OCI-LY1 (cell line): Measurements from ENCODE around the gene THUMPD2.

ENCODE experiments used
- H2AFZ ChIP-seq: fragments of 200-600 bp; sonication (generic), shearing (Covaris generic); 2 replicates; pipeline ENCODE4 v1.6.0; 2014; ENCODE audit warnings: antibody characterized with exemption, mild to moderate bottlenecking, low read length
- H3F3A ChIP-seq: fragments of 200-600 bp; sonication (generic), shearing (Covaris generic); 2 replicates; pipeline ENCODE4 v1.6.0; 2014; ENCODE audit warnings: mild to moderate bottlenecking, antibody characterized with exemption, low read length, moderate library complexity; ENCODE audit not compliant: insufficient read depth
- H3K27ac ChIP-seq: fragments of 200-600 bp; sonication (generic); 2 replicates; pipeline ENCODE4 v1.5.1; 2014; ENCODE audit warnings: low read length, mixed run types, mild to moderate bottlenecking, low read depth; ENCODE audit not compliant: poor library complexity, severe bottlenecking
- H3K27me3 ChIP-seq: fragments of 200-600 bp; sonication (generic); 2 replicates; pipeline ENCODE4 v1.6.0; 2014; ENCODE audit warnings: antibody characterized with exemption, mild to moderate bottlenecking, low read length, moderate library complexity; ENCODE audit not compliant: insufficient read depth
- H3K36me3 ChIP-seq: fragments of 200-600 bp; sonication (generic); 2 replicates; pipeline ENCODE4 v1.6.1; 2014; ENCODE audit warnings: mild to moderate bottlenecking, antibody characterized with exemption, low read length, moderate library complexity, mixed read lengths; ENCODE audit not compliant: insufficient read depth
- H3K4me1 ChIP-seq: fragments of 200-600 bp; sonication (generic); 2 replicates; pipeline ENCODE4 v1.5.1; 2014; ENCODE audit warnings: mild to moderate bottlenecking, low read length, moderate library complexity; ENCODE audit not compliant: insufficient read depth, severe bottlenecking
- H3K4me2 ChIP-seq: fragments of 200-600 bp; sonication (generic), shearing (Covaris generic); 2 replicates; pipeline ENCODE4 v1.6.1; 2014; ENCODE audit warnings: low read length
- H3K4me3 ChIP-seq: fragments of 200-600 bp; sonication (generic); 2 replicates; pipeline ENCODE4 v1.5.1; 2014; ENCODE audit warnings: low read length, low read depth, mild to moderate bottlenecking, mixed read lengths; ENCODE audit not compliant: poor library complexity, severe bottlenecking
- H3K79me2 ChIP-seq: fragments of 200-600 bp; shearing (Covaris generic); 2 replicates; pipeline ENCODE4 v1.6.1; 2016; ENCODE audit warnings: mixed run types, low read length, mixed read lengths; ENCODE audit not compliant: insufficient read depth
- H3K9ac ChIP-seq: fragments of 200-600 bp; sonication (generic), shearing (Covaris generic); 2 replicates; pipeline ENCODE4 v1.6.1; 2014; ENCODE audit warnings: mild to moderate bottlenecking, low read length, mixed read lengths
- H3K9me2 ChIP-seq: fragments of 200-600 bp; sonication (generic), shearing (Covaris generic); 2 replicates; pipeline ENCODE4 v1.6.1; 2014; ENCODE audit warnings: low read depth, mild to moderate bottlenecking, low read length, mixed read lengths
- H3K9me3 ChIP-seq: fragments of 200-600 bp; shearing (Covaris generic); 2 replicates; pipeline ENCODE4 v1.6.1; 2014; ENCODE audit warnings: low read length, mixed read lengths
- H4K20me1 ChIP-seq: fragments of 200-600 bp; sonication (generic), shearing (Covaris generic); 2 replicates; pipeline ENCODE4 v1.6.0; 2016; ENCODE audit warnings: mild to moderate bottlenecking, low read length; ENCODE audit not compliant: insufficient read depth
- CTCF ChIP-seq: fragments of 200-600 bp; sonication (generic), shearing (Covaris generic); IDR thresholded peaks from 2 replicates; pipeline ENCODE4 v1.5.1; 2017; ENCODE audit warnings: mild to moderate bottlenecking, antibody characterized with exemption, low read length, moderate library complexity, mixed read lengths
- EZH2 ChIP-seq: fragments of 200-600 bp; sonication (generic), shearing (Covaris generic); IDR thresholded peaks from 2 replicates; pipeline ENCODE4 v1.8.0; 2017; ENCODE audit warnings: borderline replicate concordance, mixed run types, mild to moderate bottlenecking, antibody characterized with exemption, low read length, moderate library complexity, mixed read lengths

THUMPD2 gene

GRCh38 chr2:39816428-39816827 is 37.4 kb upstream of the THUMPD2 start:
- no peak overlapping the region for H3K4me3 ChIP-seq
- TF ChIP-seq CTCF, result no peak
- TF ChIP-seq EZH2, result no peak
- no peak overlapping the region for H3K27ac ChIP-seq
- H2AFZ ChIP-seq, result no peak overlapping the region
- no peak overlapping the region for H3K9ac ChIP-seq
- H3K4me1 ChIP-seq, result no peaks in the 10 kb centered on the region
- no peaks in the 10 kb centered on the region for H3F3A ChIP-seq
- no peaks in the 10 kb centered on the region for H3K36me3 ChIP-seq
- H3K27me3 ChIP-seq, result 0 out of 2 replicates have a peak, but pooled peaks cover 3% of the 10 kb centered on the region
- H3K4me2 ChIP-seq, result no peak overlapping the region
- no peaks in the 10 kb centered on the region for H3K9me3 ChIP-seq
- H3K79me2 ChIP-seq, result no peaks in the 10 kb centered on the region
- H4K20me1 ChIP-seq, result no peaks in the 10 kb centered on the region
- no peaks in the 10 kb centered on the region for H3K9me2 ChIP-seq

- TF ChIP-seq EZH2 (no peak), CTCF (no peak)
- no peak overlapping the region for H3K27ac ChIP-seq
- H4K20me1 ChIP-seq, result no peaks in the 10 kb centered on the region
- no peaks in the 10 kb centered on the region for H3K27me3 ChIP-seq
- no peaks in the 10 kb centered on the region for H3K36me3 ChIP-seq
- H2AFZ ChIP-seq, result no peak overlapping the region
- H3K9me2 ChIP-seq, result no peaks in the 10 kb centered on the region
- H3K9ac ChIP-seq, result no peak overlapping the region
- H3K9me3 ChIP-seq, result no peaks in the 10 kb centered on the region
- H3K4me3 ChIP-seq, result no peak overlapping the region
- no peaks in the 10 kb centered on the region for H3K79me2 ChIP-seq
- H3F3A ChIP-seq, result no peaks in the 10 kb centered on the region
- no peak overlapping the region for H3K4me2 ChIP-seq
- H3K4me1 ChIP-seq, result no peaks in the 10 kb centered on the region
Measured at GRCh38 chr2:39805936-39806608, 27.0 kb upstream of the THUMPD2 start.

- Histone ChIP-seq H3K4me2 (no peak overlapping the region), H2AFZ (no peak overlapping the region), H3K9me3 (no peaks in the 10 kb centered on the region), H4K20me1 (no peaks in the 10 kb centered on the region), H3F3A (no peaks in the 10 kb centered on the region), H3K27ac (no peak overlapping the region), H3K9ac (no peak overlapping the region), H3K79me2 (no peaks in the 10 kb centered on the region), H3K4me1 (no peaks in the 10 kb centered on the region), H3K4me3 (no peak overlapping the region), H3K27me3 (no peaks in the 10 kb centered on the region), H3K36me3 (no peaks in the 10 kb centered on the region), H3K9me2 (no peaks in the 10 kb centered on the region)
- TF ChIP-seq CTCF, result no peak
- TF ChIP-seq EZH2, result no peak
Measured at GRCh38 chr2:39803839-39804238, 24.8 kb upstream of the THUMPD2 start.
